ENCODE data around the gene P2RY4. TPM values are rescaled to one million over a fixed set of nuclear protein-coding genes. Genes with fewer than 3 reads are reported as not detected.
"Not testable (repeated sequence)": the region's sequence is repeated elsewhere in the genome, so short reads cannot be mapped to it uniquely, and the experiment has no call there.

Gene P2RY4
- total RNA-seq, 1 donor from 2014 or later = not detected

GRCh38 chrX:70244881-70245280 is 15.1 kb downstream of the P2RY4 start:
- Mint-ChIP-seq H3K9me3 (ENCODE audit: low read depth) (peaks cover 10% of the 10 kb centered on the region), H3K27ac (no peak overlapping the region), H3K27me3 (no peaks in the 10 kb centered on the region), H3K4me1 (ENCODE audit: low read depth) (no peaks in the 10 kb centered on the region), H3K36me3 (ENCODE audit: insufficient read depth) (no peaks in the 10 kb centered on the region), H3K4me3 (ENCODE audit: low read depth) (no peak overlapping the region)
- DNase-seq (ENCODE audit: low spot score, unreplicated experiment) = no peak
- no peak for TF ChIP-seq CTCF (IDR thresholded peaks at IDR 0.05; ENCODE audit: unreplicated experiment)

- DNase-seq (ENCODE audit: low spot score, unreplicated experiment); H3K4me1 Mint-ChIP-seq (ENCODE audit: low read depth); H3K36me3 Mint-ChIP-seq (ENCODE audit: insufficient read depth); H3K27me3 Mint-ChIP-seq; H3K9me3 Mint-ChIP-seq (ENCODE audit: low read depth); H3K27ac Mint-ChIP-seq; H3K4me3 Mint-ChIP-seq (ENCODE audit: low read depth): not testable (repeated sequence)
Observed at GRCh38 chrX:70243601-70244000, 16.4 kb downstream of the P2RY4 start.

GRCh38 chrX:70241501-70241900 is 18.5 kb downstream of the P2RY4 start:
- DNase-seq (ENCODE audit: low spot score, unreplicated experiment) = no peak
- Mint-ChIP-seq H3K9me3 (ENCODE audit: low read depth) (peaks cover 7% of the 10 kb centered on the region), H3K36me3 (ENCODE audit: insufficient read depth) (no peaks in the 10 kb centered on the region), H3K27ac (no peak overlapping the region), H3K4me1 (ENCODE audit: low read depth) (no peaks in the 10 kb centered on the region), H3K27me3 (no peaks in the 10 kb centered on the region), H3K4me3 (ENCODE audit: low read depth) (no peak overlapping the region)
- no peak for TF ChIP-seq CTCF (IDR thresholded peaks at IDR 0.05; ENCODE audit: unreplicated experiment)

- no peaks in the 10 kb centered on the region for H3K36me3 Mint-ChIP-seq (ENCODE audit: insufficient read depth)
- H3K27ac Mint-ChIP-seq = no peak overlapping the region
Observed at GRCh38 chrX:70240751-70241150, 19.3 kb downstream of the P2RY4 start.

GRCh38 chrX:70234355-70234754 is 25.6 kb downstream of the P2RY4 start, which contains the start of gene AWAT1:
AWAT1 (plus strand) TSS chrX:70234655; CDS start chrX:70234696, 41 bp downstream.
- Mint-ChIP-seq H3K9me3 (ENCODE audit: low read depth) (peaks cover 9% of the 10 kb centered on the region), H3K4me3 (ENCODE audit: low read depth) (no peak within 1 kb of the TSS), H3K27ac (no peak within 1 kb of the TSS), H3K4me1 (ENCODE audit: low read depth) (no peaks in the 10 kb centered on the region), H3K36me3 (ENCODE audit: insufficient read depth) (no peaks in the 10 kb centered on the region), H3K27me3 (no peaks in the 10 kb centered on the region)
- DNase-seq (ENCODE audit: low spot score, unreplicated experiment) = no peak
- no peak for TF ChIP-seq CTCF (IDR thresholded peaks at IDR 0.05; ENCODE audit: unreplicated experiment)

More at GRCh38 chrX:70240751-70241150, 19.3 kb downstream of the P2RY4 start:
- Mint-ChIP-seq H3K4me3 (ENCODE audit: low read depth) (no peak overlapping the region), H3K27me3 (no peaks in the 10 kb centered on the region), H3K4me1 (ENCODE audit: low read depth) (no peaks in the 10 kb centered on the region), H3K9me3 (ENCODE audit: low read depth) (peaks cover 7% of the 10 kb centered on the region)
- TF ChIP-seq CTCF (IDR thresholded peaks at IDR 0.05; ENCODE audit: unreplicated experiment) = no peak
- DNase-seq (ENCODE audit: low spot score, unreplicated experiment) = no peak

- Mint-ChIP-seq H3K36me3 (ENCODE audit: insufficient read depth) (no peaks in the 10 kb centered on the region), H3K27me3 (no peaks in the 10 kb centered on the region), H3K27ac (no peak overlapping the region), H3K9me3 (ENCODE audit: low read depth) (peaks cover 6% of the 10 kb centered on the region), H3K4me3 (ENCODE audit: low read depth) (no peak overlapping the region), H3K4me1 (ENCODE audit: low read depth) (no peaks in the 10 kb centered on the region)
- DNase-seq (ENCODE audit: low spot score, unreplicated experiment) = no peak
- TF ChIP-seq CTCF (IDR thresholded peaks at IDR 0.05; ENCODE audit: unreplicated experiment) = no peak
Observed at GRCh38 chrX:70231666-70232065, 28.3 kb downstream of the P2RY4 start.

Measured in progenitor cell of endocrine pancreas (in vitro differentiated cells).